Body of pancreas (tissue), 4 donors: ENCODE results near the gene TSTD2.

ENCODE experiments used
- CTCF ChIP-seq, 7 experiments: fragments of 450-650 bp in 4 of 7; fragments of 200-600 bp in 3 of 7; sonication (generic) in 3 of 7; IDR thresholded peaks; one replicate each; pipeline ENCODE4 v1.5.1; 2016 to 2019; ENCODE audit warnings: antibody characterized with exemption in 7 of 7
- POLR2A ChIP-seq, 3 donors: fragments of 450-650 bp; IDR thresholded peaks; one replicate each; pipeline ENCODE4 v1.6.1; 2016; ENCODE audit warnings: antibody characterized with exemption in 3 of 3, mild to moderate bottlenecking in 2 of 3

- TF ChIP-seq CTCF (IDR thresholded peaks at IDR 0.05): no peak
- no peak for TF ChIP-seq POLR2A (IDR thresholded peaks at IDR 0.05)
Measured at GRCh38 chr9:97560851-97561250, 72.3 kb downstream of the TSTD2 start.
